HG03558 (cell line): ENCODE results near the gene DDX10.

Experiments used
- ATAC-seq: cut with Tn5 transposase; IDR thresholded peaks from one replicate; pipeline ENCODE4 v1.9.1; 2021; ENCODE audit warnings: moderate number of reproducible peaks; ENCODE audit not compliant: unreplicated experiment; ENCODE audit errors: extremely low read depth

The DDX10 gene

GRCh38 chr11:108858622-108859021, 193.8 kb downstream of the DDX10 start:
- no peak for ATAC-seq

- ATAC-seq, result no peak
These were observed 194.6 kb downstream of the DDX10 start for GRCh38 chr11:108859510-108859909.

- ATAC-seq, result no peak
These were observed 198.7 kb downstream of the DDX10 start for GRCh38 chr11:108863528-108863927.

- ATAC-seq, result no peak
These were observed 200.5 kb downstream of the DDX10 start for GRCh38 chr11:108865406-108865805.

GRCh38 chr11:108866781-108867180, 201.9 kb downstream of the DDX10 start:
- no peak for ATAC-seq

GRCh38 chr11:108870373-108871020, 205.6 kb downstream of the DDX10 start:
- no peak for ATAC-seq

GRCh38 chr11:108871152-108871551, 206.3 kb downstream of the DDX10 start:
- no peak for ATAC-seq

GRCh38 chr11:108871867-108872266, 207.0 kb downstream of the DDX10 start:
- no peak for ATAC-seq

- ATAC-seq, result no peak
These were observed 208.0 kb downstream of the DDX10 start for GRCh38 chr11:108872781-108873291.

- ATAC-seq, result no peak
These were observed 208.4 kb downstream of the DDX10 start for GRCh38 chr11:108873310-108873709.

GRCh38 chr11:108873941-108874340, 209.1 kb downstream of the DDX10 start:
- ATAC-seq, result no peak

- no peak for ATAC-seq
These were observed 210.3 kb downstream of the DDX10 start for GRCh38 chr11:108875134-108875533.

- no peak for ATAC-seq
These were observed 212.3 kb downstream of the DDX10 start for GRCh38 chr11:108877178-108877577.

GRCh38 chr11:108880510-108880909, 215.6 kb downstream of the DDX10 start:
- no peak for ATAC-seq

- no peak for ATAC-seq
These were observed 216.3 kb downstream of the DDX10 start for GRCh38 chr11:108881131-108881530.

- no peak for ATAC-seq
These were observed 217.5 kb downstream of the DDX10 start for GRCh38 chr11:108882211-108882831.

- ATAC-seq, result no peak
These were observed 221.3 kb downstream of the DDX10 start for GRCh38 chr11:108886005-108886659.

GRCh38 chr11:108886660-108887009, 221.8 kb downstream of the DDX10 start:
- no peak for ATAC-seq

GRCh38 chr11:108887436-108888238, 222.8 kb downstream of the DDX10 start:
- no peak for ATAC-seq

- no peak for ATAC-seq
These were observed 225.7 kb downstream of the DDX10 start for GRCh38 chr11:108890482-108891105.
